Keratinocyte (primary cell): ENCODE results near the gene FNDC1. TPM values are rescaled to one million over a fixed set of nuclear protein-coding genes. Genes with fewer than 3 reads are reported as not detected.

Source experiments
- DNase-seq: peaks from one replicate; pipeline ENCODE4 v3.0.0-alpha.2; 2011; ENCODE audit warnings: low read depth, missing footprints, low spot score
- FAIRE-seq: peaks from 2 replicates; lab custom pipeline; 2011; peaks lifted over from hg19 to GRCh38; lab: Jason Lieb, UNC
- H2AFZ ChIP-seq: 2 replicates; pipeline ENCODE4 v1.6.0; 2012; ENCODE audit warnings: low read length, control low read depth, inconsistent platforms; ENCODE audit not compliant: control insufficient read depth
- H3K27ac ChIP-seq: 2 replicates; pipeline ENCODE4 v1.5.1; 2011; ENCODE audit warnings: low read length; ENCODE audit not compliant: control insufficient read depth, insufficient read depth
- H3K27me3 ChIP-seq: 3 replicates; pipeline ENCODE4 v1.6.0; 2011; ENCODE audit warnings: low read length; ENCODE audit not compliant: control insufficient read depth, insufficient read depth; ENCODE audit errors: extremely low read depth
- H3K36me3 ChIP-seq, 2 experiments: 2 replicates in 1 of 2; 3 replicates in 1 of 2; pipeline ENCODE4 v1.5.1; 2011; ENCODE audit warnings: low read length in 2 of 2, mild to moderate bottlenecking in 1 of 2; ENCODE audit not compliant: control insufficient read depth in 2 of 2, insufficient read depth in 2 of 2; ENCODE audit errors: extremely low read depth in 1 of 2
- H3K4me1 ChIP-seq: 3 replicates; pipeline ENCODE4 v1.5.1; 2011; ENCODE audit warnings: low read length; ENCODE audit not compliant: control insufficient read depth, insufficient read depth; ENCODE audit errors: extremely low read depth
- H3K4me2 ChIP-seq: 3 replicates; pipeline ENCODE4 v1.6.0; 2011; ENCODE audit warnings: low read depth, low read length; ENCODE audit not compliant: control insufficient read depth, insufficient read depth; ENCODE audit errors: extremely low read depth
- H3K4me3 ChIP-seq, 3 experiments: fragments of 200-600 bp in 1 of 3; sonication (generic) in 1 of 3; 2 replicates in 2 of 3; 3 replicates in 1 of 3; pipeline ENCODE4 v1.5.1; 2011 to 2016; ENCODE audit warnings: low read length in 3 of 3, mild to moderate bottlenecking in 3 of 3, control low read depth in 2 of 3, inconsistent platforms in 1 of 3, low read depth in 1 of 3, mixed read lengths in 1 of 3, mixed run types in 1 of 3, moderate library complexity in 1 of 3; ENCODE audit not compliant: control insufficient read depth in 2 of 3, insufficient read depth in 2 of 3; ENCODE audit errors: extremely low read depth in 1 of 3
- H3K79me2 ChIP-seq: 2 replicates; pipeline ENCODE4 v1.6.0; 2012; ENCODE audit warnings: low read length; ENCODE audit not compliant: control insufficient read depth, insufficient read depth
- H3K9ac ChIP-seq: 3 replicates; pipeline ENCODE4 v1.6.0; 2011; ENCODE audit warnings: low read length; ENCODE audit not compliant: control insufficient read depth, insufficient read depth; ENCODE audit errors: extremely low read depth
- H3K9me1 ChIP-seq: 3 replicates; pipeline ENCODE4 v1.6.0; 2011; ENCODE audit warnings: low read length; ENCODE audit not compliant: control insufficient read depth, insufficient read depth; ENCODE audit errors: extremely low read depth
- H3K9me3 ChIP-seq: 2 replicates; pipeline ENCODE4 v1.5.1; 2012; ENCODE audit warnings: low read depth, low read length; ENCODE audit not compliant: control insufficient read depth
- H4K20me1 ChIP-seq: 3 replicates; pipeline ENCODE4 v1.6.0; 2011; ENCODE audit warnings: low read length; ENCODE audit not compliant: control insufficient read depth, insufficient read depth; ENCODE audit errors: extremely low read depth
- CTCF ChIP-seq, 3 experiments: IDR thresholded peaks in 1 of 3; conservative IDR thresholded peaks in 1 of 3; optimal IDR thresholded peaks in 1 of 3; 2 replicates in 2 of 3; 3 replicates in 1 of 3; pipeline versions ENCODE3 to v1.5.1; 2011; ENCODE audit warnings: low read length in 3 of 3, mild to moderate bottlenecking in 3 of 3, moderate library complexity in 2 of 3, control low read depth in 1 of 3, inconsistent platforms in 1 of 3; ENCODE audit not compliant: insufficient read depth in 2 of 3; ENCODE audit errors: extremely low read depth in 1 of 3
- EZH2 ChIP-seq: IDR thresholded peaks from one replicate; pipeline ENCODE4 v1.6.1; 2012; ENCODE audit warnings: inconsistent platforms, mild to moderate bottlenecking, low read length, moderate library complexity
- dilution Hi-C: fragments of 300-500 bp; cut with MboI; formaldehyde crosslinking; loops from one replicate; pipeline ENCODE4 v1.7.0; 2020; ENCODE audit warnings: low sequenced_read_pairs; ENCODE audit not compliant: extremely low pct_ligation_motif_present
- polyA plus RNA-seq, 5 experiments: library from polyadenylated mRNA; depleted of rRNA in 3 of 5; stranded (reverse) in 3 of 5; stranded (forward) in 1 of 5; unstranded in 1 of 5; fragments of >200 nt; gene quantifications; 1 replicate in 1 of 5; 2 replicates in 3 of 5; 3 replicates in 1 of 5; pipeline versions ENCODE4 v1.2.1 to v1.2.3, GENCODE V29; 2011 to 2012; ENCODE audit warnings: missing spikeins in 2 of 5, low read depth in 1 of 5, low replicate concordance in 1 of 5

Gene FNDC1
- polyA plus RNA-seq, 1 donor (not counting 4 experiments of a cell fraction or from before 2014, with no cell fraction given) = not detected

GRCh38 chr6:159155679-159156078, 13.5 kb upstream of the FNDC1 start:
- no peaks in the 10 kb centered on the region for H3K4me1 ChIP-seq
- FAIRE-seq (no peak), DNase-seq (no peak)
- no peak overlapping the region for H2AFZ ChIP-seq
- H3K9me1 ChIP-seq = no peaks in the 10 kb centered on the region
- H3K36me3 ChIP-seq = no peaks in the 10 kb centered on the region
- H4K20me1 ChIP-seq = no peaks in the 10 kb centered on the region
- no peaks in the 10 kb centered on the region for H3K79me2 ChIP-seq
- H3K9me3 ChIP-seq = no peaks in the 10 kb centered on the region
- no peaks in the 10 kb centered on the region for H3K27me3 ChIP-seq
- no peak overlapping the region for H3K9ac ChIP-seq
- no peak for TF ChIP-seq EZH2
- no peak for TF ChIP-seq CTCF (optimal IDR thresholded peaks at IDR 0.05 in 1 of 3, IDR thresholded peaks at IDR 0.05 in 1 of 3, conservative IDR thresholded peaks at IDR 0.05 in 1 of 3; ENCODE audit: extremely low read depth in 1 of 3, insufficient read depth in 2 of 3, low read length in 3 of 3)
- dilution Hi-C loops = loop anchor here (25.0 kb wide), 1 partner anchor 482 kb away; no protein-coding TSS in a partner anchor
- H3K4me2 ChIP-seq = no peak overlapping the region
- H3K27ac ChIP-seq = no peak overlapping the region
- H3K4me3 ChIP-seq = no peak overlapping the region

- FAIRE-seq (no peak), DNase-seq (no peak)
- Histone ChIP-seq H3K27me3 (no peaks in the 10 kb centered on the region), H3K9ac (no peak overlapping the region), H3K4me1 (no peaks in the 10 kb centered on the region), H3K27ac (no peak overlapping the region), H3K79me2 (no peaks in the 10 kb centered on the region), H3K4me2 (no peak overlapping the region), H3K4me3 (no peak overlapping the region), H3K36me3 (no peaks in the 10 kb centered on the region), H2AFZ (no peak overlapping the region), H3K9me1 (no peaks in the 10 kb centered on the region), H3K9me3 (no peaks in the 10 kb centered on the region), H4K20me1 (no peaks in the 10 kb centered on the region)
- TF ChIP-seq EZH2 = no peak
- dilution Hi-C loops = loop anchor here (25.0 kb wide), 1 partner anchor 481 kb away; no protein-coding TSS in a partner anchor
Observed at GRCh38 chr6:159156089-159156488, 13.1 kb upstream of the FNDC1 start.

- H2AFZ ChIP-seq = no peak overlapping the region
- dilution Hi-C loops = loop anchor here (25.0 kb wide), 1 partner anchor 480 kb away; no protein-coding TSS in a partner anchor
Observed at GRCh38 chr6:159157431-159157830, 11.8 kb upstream of the FNDC1 start.

More at GRCh38 chr6:159157431-159157830, 11.8 kb upstream of the FNDC1 start:
- no peaks in the 10 kb centered on the region for H3K9me1 ChIP-seq
- H3K79me2 ChIP-seq = no peaks in the 10 kb centered on the region
- no peaks in the 10 kb centered on the region for H3K27me3 ChIP-seq
- no peak overlapping the region for H3K4me3 ChIP-seq
- FAIRE-seq = no peak
- H4K20me1 ChIP-seq = no peaks in the 10 kb centered on the region
- H3K27ac ChIP-seq = no peak overlapping the region
- no peak overlapping the region for H3K4me2 ChIP-seq
- no peak for TF ChIP-seq CTCF (optimal IDR thresholded peaks at IDR 0.05 in 1 of 3, IDR thresholded peaks at IDR 0.05 in 1 of 3, conservative IDR thresholded peaks at IDR 0.05 in 1 of 3; ENCODE audit: extremely low read depth in 1 of 3, insufficient read depth in 2 of 3, low read length in 3 of 3)
- TF ChIP-seq EZH2 = no peak
- H3K9ac ChIP-seq = no peak overlapping the region
- no peaks in the 10 kb centered on the region for H3K36me3 ChIP-seq
- H3K9me3 ChIP-seq = no peaks in the 10 kb centered on the region
- DNase-seq = no peak
- H3K4me1 ChIP-seq = no peaks in the 10 kb centered on the region
